ES-I3 (cell line): ENCODE results near the gene FLYWCH2.

ENCODE experiments used
- H3K36me3 ChIP-seq: 2 replicates; pipeline ENCODE4 v1.6.1; 2013; ENCODE audit warnings: mild to moderate bottlenecking, low read length, control low read depth, moderate library complexity; ENCODE audit not compliant: insufficient read depth
- H3K4me1 ChIP-seq: 2 replicates; pipeline ENCODE4 v1.6.1; 2013; ENCODE audit warnings: mild to moderate bottlenecking, control low read depth, low read length; ENCODE audit not compliant: insufficient read depth
- H3K9ac ChIP-seq: 2 replicates; pipeline ENCODE4 v1.6.1; 2013; ENCODE audit warnings: low read depth, mild to moderate bottlenecking, low read length, moderate library complexity
- H3K9me3 ChIP-seq: 2 replicates; pipeline ENCODE4 v1.6.1; 2013; ENCODE audit warnings: mild to moderate bottlenecking, low read length, moderate library complexity; ENCODE audit not compliant: control insufficient read depth, insufficient read depth

The FLYWCH2 gene

GRCh38 chr16:2859686-2860265 lies 23.2 kb upstream of the FLYWCH2 start:
- no peaks in the 10 kb centered on the region for H3K36me3 ChIP-seq
- peaks cover 3% of the 10 kb centered on the region for H3K9me3 ChIP-seq
- no peaks in the 10 kb centered on the region for H3K4me1 ChIP-seq
- no peak overlapping the region for H3K9ac ChIP-seq

DNA sequence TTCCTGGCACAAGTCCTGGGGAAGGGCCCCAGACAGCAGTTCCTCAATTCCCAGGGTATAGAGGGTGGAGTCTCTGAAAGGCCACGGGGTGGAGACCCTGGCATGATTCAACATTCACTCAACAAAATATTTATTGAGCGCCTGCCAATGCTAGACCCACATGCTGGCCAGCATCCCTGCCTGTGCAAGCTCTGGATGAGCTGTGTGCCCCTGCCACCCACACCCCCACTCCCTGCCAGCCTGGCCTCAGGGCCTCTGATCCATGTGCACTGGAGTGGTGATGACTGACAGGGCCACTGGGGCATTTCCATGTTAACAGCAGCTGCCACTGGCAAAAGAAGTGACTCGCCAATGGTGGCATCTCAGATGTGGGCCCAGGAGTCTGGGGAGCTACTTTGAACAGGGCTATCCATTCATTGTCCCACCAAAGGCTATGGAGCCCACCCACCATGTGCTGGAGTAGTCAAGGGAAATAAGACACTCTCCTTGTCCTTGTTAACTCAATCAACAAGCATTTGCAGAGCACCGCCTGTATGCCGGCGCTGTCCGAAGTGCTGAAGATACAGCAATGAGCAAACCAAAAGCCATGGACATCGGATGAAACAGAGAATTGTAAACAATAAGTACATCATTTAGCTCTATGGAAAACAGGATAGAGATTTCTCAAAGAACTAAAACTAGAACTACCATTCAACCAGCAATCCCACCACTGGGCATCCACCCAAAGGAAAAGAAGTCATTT lies 22.0 kb upstream of the FLYWCH2 start:
- peaks cover 3% of the 10 kb centered on the region; the same call in 1 of the 2 replicates for H3K9me3 ChIP-seq
- H3K9ac ChIP-seq = no peak overlapping the region
- no peaks in the 10 kb centered on the region for H3K4me1 ChIP-seq
- H3K36me3 ChIP-seq = no peaks in the 10 kb centered on the region

- Histone ChIP-seq H3K4me1 (no peaks in the 10 kb centered on the region), H3K36me3 (no peaks in the 10 kb centered on the region), H3K9me3 (peaks cover 3% of the 10 kb centered on the region; the same call in 1 of the 2 replicates), H3K9ac (no peak overlapping the region)
Observed at GRCh38 chr16:2865651-2866050, 17.4 kb upstream of the FLYWCH2 start.

GRCh38 chr16:2866431-2866830 lies 16.6 kb upstream of the FLYWCH2 start:
- Histone ChIP-seq H3K36me3 (no peaks in the 10 kb centered on the region), H3K4me1 (no peaks in the 10 kb centered on the region), H3K9me3 (no peaks in the 10 kb centered on the region), H3K9ac (no peak overlapping the region)

GRCh38 chr16:2867661-2867986 lies 15.4 kb upstream of the FLYWCH2 start:
- peak overlapping the region; percentile 75 for H3K9ac ChIP-seq
- no peaks in the 10 kb centered on the region for H3K4me1 ChIP-seq
- H3K9me3 ChIP-seq = no peaks in the 10 kb centered on the region
- no peaks in the 10 kb centered on the region for H3K36me3 ChIP-seq

- Histone ChIP-seq H3K9ac (peak overlapping the region; percentile 75), H3K4me1 (no peaks in the 10 kb centered on the region), H3K9me3 (no peaks in the 10 kb centered on the region), H3K36me3 (no peaks in the 10 kb centered on the region)
Observed at GRCh38 chr16:2867987-2868789, 14.8 kb upstream of the FLYWCH2 start.

DNA sequence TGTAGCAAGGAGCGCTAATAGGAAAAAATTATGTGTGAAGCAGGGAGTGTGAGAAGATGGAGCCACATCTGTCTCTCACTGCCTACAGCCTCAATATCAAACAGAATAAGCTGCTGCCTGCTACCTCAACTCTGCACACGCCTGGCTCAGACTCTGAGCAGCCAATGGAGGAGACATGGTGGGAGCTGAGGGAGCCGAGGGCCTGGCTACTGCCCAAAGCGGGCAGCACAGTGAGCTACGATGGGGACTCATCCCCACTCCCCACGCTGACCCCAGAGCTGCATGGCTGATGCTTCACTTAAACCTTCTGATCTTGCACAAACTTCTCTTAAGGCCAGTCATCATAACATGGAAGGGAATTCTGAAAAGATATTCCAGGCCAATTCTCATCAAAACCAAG lies 11.1 kb upstream of the FLYWCH2 start:
- no peaks in the 10 kb centered on the region for H3K36me3 ChIP-seq
- no peak overlapping the region for H3K9ac ChIP-seq
- no peaks in the 10 kb centered on the region for H3K9me3 ChIP-seq
- no peaks in the 10 kb centered on the region for H3K4me1 ChIP-seq

DNA sequence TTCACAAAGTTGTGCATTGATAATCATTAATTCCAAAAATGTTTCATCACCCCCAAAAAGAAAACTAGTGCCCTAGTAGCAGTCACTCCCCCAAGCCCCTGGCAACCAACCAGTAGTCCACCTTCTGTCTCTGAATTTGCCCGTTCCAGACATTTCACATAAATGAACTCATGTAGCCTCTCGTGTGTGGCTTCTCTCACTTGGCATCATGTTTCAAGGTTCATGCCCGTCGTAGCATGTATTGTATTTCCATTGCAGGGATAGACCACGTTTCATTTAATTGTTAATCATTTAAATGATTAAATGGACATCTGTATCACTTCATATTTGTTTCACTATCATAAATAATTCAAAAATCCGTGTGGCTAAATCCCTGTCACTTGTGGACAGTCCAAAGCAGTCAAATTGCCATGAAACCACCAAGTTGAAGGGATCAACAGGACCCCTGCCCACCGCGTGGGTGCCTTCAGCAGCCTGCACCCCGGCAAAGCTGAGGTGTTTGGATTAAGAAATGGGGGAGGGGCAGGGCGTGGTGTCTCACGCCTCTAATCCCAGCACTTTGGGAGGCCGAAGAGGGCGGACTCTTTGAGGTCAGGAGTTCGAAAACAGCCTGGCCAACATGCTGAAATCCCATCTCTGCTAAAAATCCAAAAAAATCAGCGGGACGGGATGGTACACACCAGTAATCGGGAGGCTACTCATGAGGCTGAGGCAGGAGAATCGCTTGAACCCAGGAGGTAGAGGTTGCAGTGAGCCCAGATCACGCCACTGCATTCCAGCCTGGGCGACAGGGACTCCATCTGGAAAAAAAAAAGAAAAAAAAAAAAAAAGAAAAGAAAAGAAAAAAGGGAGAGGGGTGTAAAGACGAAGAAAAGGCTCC lies 8.7 kb upstream of the FLYWCH2 start:
- no peaks in the 10 kb centered on the region for H3K36me3 ChIP-seq
- no peaks in the 10 kb centered on the region for H3K4me1 ChIP-seq
- no peaks in the 10 kb centered on the region for H3K9me3 ChIP-seq
- H3K9ac ChIP-seq = peak overlapping the region; percentile 11; the same call in 1 of the 2 replicates

DNA sequence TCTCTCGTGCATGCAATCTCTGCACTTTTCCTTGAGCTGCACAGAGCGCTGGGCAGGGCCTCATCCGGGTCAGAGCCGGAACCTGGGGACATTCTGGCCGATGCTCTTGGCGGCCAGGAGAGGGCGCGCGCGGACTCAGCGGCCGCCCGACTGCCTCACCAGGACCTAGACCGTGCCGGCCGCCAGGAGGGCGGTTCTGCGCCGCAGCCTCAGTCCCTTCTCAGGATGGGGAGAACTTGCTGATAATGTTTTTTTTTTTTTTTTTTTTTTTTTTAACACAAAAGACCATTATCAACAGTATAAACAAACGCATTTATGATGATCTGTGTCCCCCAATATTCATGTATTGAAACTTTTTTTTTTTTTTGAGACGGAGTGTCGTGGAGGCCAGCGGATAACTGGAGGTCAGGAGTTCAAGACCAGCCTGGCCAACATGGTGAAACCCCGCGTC lies 8.1 kb upstream of the FLYWCH2 start:
- H3K9ac ChIP-seq = peak overlapping the region; percentile 11; the same call in 1 of the 2 replicates
- H3K36me3 ChIP-seq = no peaks in the 10 kb centered on the region
- H3K4me1 ChIP-seq = no peaks in the 10 kb centered on the region
- H3K9me3 ChIP-seq = peaks cover 5% of the 10 kb centered on the region; the same call in 1 of the 2 replicates

GRCh38 chr16:2879854-2880508 lies 3.0 kb upstream of the FLYWCH2 start:
- no peak overlapping the region for H3K9ac ChIP-seq
- no peaks in the 10 kb centered on the region for H3K4me1 ChIP-seq
- peaks cover 7% of the 10 kb centered on the region; the same call in 1 of the 2 replicates for H3K9me3 ChIP-seq
- no peaks in the 10 kb centered on the region for H3K36me3 ChIP-seq

- no peaks in the 10 kb centered on the region for H3K36me3 ChIP-seq
Observed at GRCh38 chr16:2881783-2882649, 999 bp upstream of the FLYWCH2 start.

DNA sequence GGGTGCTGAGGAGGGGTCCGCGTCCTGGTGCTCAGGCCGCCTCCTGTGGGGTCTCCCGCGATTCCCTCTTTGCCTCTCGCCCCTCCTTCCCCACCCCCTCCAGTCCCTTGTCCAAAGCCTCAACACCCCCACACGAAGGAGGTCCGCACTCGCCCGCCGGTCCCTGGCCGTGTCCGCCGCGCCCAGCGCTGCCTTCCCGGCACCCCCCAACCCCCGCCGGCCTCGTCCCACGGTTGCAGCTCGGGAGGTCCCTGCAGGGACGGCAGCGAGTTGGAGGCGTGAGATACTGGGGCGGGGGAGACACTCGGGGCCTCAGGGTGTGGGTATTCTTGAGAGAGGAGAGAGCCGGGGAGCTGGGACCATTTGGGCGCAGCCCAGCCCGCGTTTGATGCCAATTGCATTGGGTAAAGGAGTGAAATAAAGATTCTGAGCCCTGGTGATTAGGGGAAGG lies 468 bp downstream of the FLYWCH2 start:
- peak overlapping the region; percentile 100 for H3K9ac ChIP-seq
- H3K4me1 ChIP-seq = no peaks in the 10 kb centered on the region
- peaks cover 7% of the 10 kb centered on the region; the same call in 1 of the 2 replicates for H3K9me3 ChIP-seq
- no peaks in the 10 kb centered on the region for H3K36me3 ChIP-seq

More at GRCh38 chr16:2881783-2882649, 999 bp upstream of the FLYWCH2 start:
- Histone ChIP-seq H3K9ac (peak overlapping the region; percentile 100), H3K9me3 (peaks cover 7% of the 10 kb centered on the region; the same call in 1 of the 2 replicates), H3K4me1 (no peaks in the 10 kb centered on the region)

- peaks cover 7% of the 10 kb centered on the region; the same call in 1 of the 2 replicates for H3K9me3 ChIP-seq
- H3K4me1 ChIP-seq = no peaks in the 10 kb centered on the region
- H3K36me3 ChIP-seq = no peaks in the 10 kb centered on the region
- peak overlapping the region; percentile 100; the same call in 1 of the 2 replicates for H3K9ac ChIP-seq
Observed at GRCh38 chr16:2884041-2884451, 1.0 kb downstream of the FLYWCH2 start.
